HepG2 (cell line): ENCODE data around the gene CLDN7. TPM values are rescaled to one million over a fixed set of nuclear protein-coding genes. Genes with fewer than 3 reads are reported as not detected.

ENCODE experiments used
- ATAC-seq: fragments of 200-7000 bp; cut with Tn5 transposase; 3 replicates; pipeline ENCODE4 v1.9.1; 2020; ENCODE audit warnings: mild to moderate bottlenecking, moderate library complexity
- BruUV-seq: library from RNA; stranded (reverse); fragments of 400-500 nt; replicated peaks from 2 replicates; lab custom pipeline; 2021; lab: Mats Ljungman, UMichigan
- CTCF ChIA-PET: fragments of 300-600 bp; formaldehyde crosslinking; extraction: SDS; loops from one replicate; lab custom pipeline; 2021; ENCODE audit warnings: low total read pairs, inconsistent platforms, low intra/inter-chr PET ratio; lab: Yijun Ruan, JAX
- POLR2A ChIA-PET: fragments of 350-600 bp; sonication (Branson Sonifier 250); formaldehyde crosslinking; loops from one replicate; lab custom pipeline; 2020; ENCODE audit warnings: antibody characterized with exemption, inconsistent platforms; lab: Yijun Ruan, JAX
- DNase-seq: peaks from one replicate; pipeline ENCODE4 v3.0.0-alpha.2; 2015; ENCODE audit warnings: low spot score
- FAIRE-seq: peaks from 3 replicates; lab custom pipeline; 2011; peaks lifted over from hg19 to GRCh38; lab: Jason Lieb, UNC
- H2AFZ ChIP-seq: one replicate; pipeline ENCODE4 v1.6.1; 2011; ENCODE audit warnings: low read length, inconsistent platforms
- H3K27ac ChIP-seq: fragments of 300-600 bp; 3 replicates; pipeline ENCODE4 v1.8.0; 2011; ENCODE audit warnings: mixed run types, mild to moderate bottlenecking, mixed read lengths, low read length, inconsistent platforms; ENCODE audit not compliant: insufficient read depth; ENCODE audit errors: extremely low read length
- H3K27me3 ChIP-seq, 2 experiments: fragments of 200-600 bp in 1 of 2; 2 replicates in 1 of 2; 3 replicates in 1 of 2; pipeline versions ENCODE4 v1.6.0 to v1.8.0; 2011; ENCODE audit warnings: low read length in 2 of 2, mild to moderate bottlenecking in 2 of 2, moderate library complexity in 2 of 2, inconsistent platforms in 1 of 2; ENCODE audit not compliant: insufficient read depth in 2 of 2, control insufficient read depth in 1 of 2
- H3K36me3 ChIP-seq, 2 experiments: fragments of 200-600 bp in 1 of 2; replicated peaks in 1 of 2; 2 replicates in 1 of 2; 3 replicates in 1 of 2; pipeline versions ENCODE4 v1.5.1 to v1.8.0; 2011; ENCODE audit warnings: low read length in 2 of 2, inconsistent platforms in 1 of 2; ENCODE audit not compliant: insufficient read depth in 2 of 2, control insufficient read depth in 1 of 2
- H3K4me1 ChIP-seq: 2 replicates; pipeline ENCODE4 v1.5.1; 2012; ENCODE audit warnings: low read length, inconsistent platforms; ENCODE audit not compliant: insufficient read depth
- H3K4me2 ChIP-seq: 2 replicates; pipeline ENCODE4 v1.6.0; 2011; ENCODE audit warnings: low read depth, low read length, inconsistent platforms
- H3K4me3 ChIP-seq, 3 experiments: fragments of 200-600 bp in 1 of 3; sonication (generic), shearing (Covaris generic) in 1 of 3; replicated peaks in 1 of 3; 2 replicates each; pipeline ENCODE4 v1.5.1; 2011 to 2016; ENCODE audit warnings: low read length in 3 of 3, inconsistent platforms in 2 of 3, low read depth in 2 of 3, mild to moderate bottlenecking in 2 of 3, control low read depth in 1 of 3, mixed read lengths in 1 of 3; ENCODE audit not compliant: insufficient read depth in 1 of 3
- H3K79me2 ChIP-seq: one replicate; pipeline ENCODE4 v1.6.1; 2011; ENCODE audit warnings: low read length, inconsistent platforms; ENCODE audit not compliant: insufficient read depth
- H3K9ac ChIP-seq: 2 replicates; pipeline ENCODE4 v1.6.0; 2011; ENCODE audit warnings: mild to moderate bottlenecking, low read depth, low read length, inconsistent platforms; ENCODE audit not compliant: insufficient read depth
- H3K9me3 ChIP-seq: 2 replicates; pipeline ENCODE4 v1.5.1; 2012; ENCODE audit warnings: mild to moderate bottlenecking, low read length
- H4K20me1 ChIP-seq: 2 replicates; pipeline ENCODE4 v1.6.0; 2011; ENCODE audit warnings: inconsistent platforms, mild to moderate bottlenecking, low read length, moderate library complexity; ENCODE audit not compliant: insufficient read depth
- ASH2L ChIP-seq: fragments of 300-600, 200-600 bp; sonication (generic); IDR thresholded peaks from 2 replicates; pipeline ENCODE4 v1.7.0; 2017; ENCODE audit warnings: low read depth, mild to moderate bottlenecking, moderate library complexity, mixed read lengths, low read length; ENCODE audit not compliant: insufficient read length
- ATF1 ChIP-seq: IDR thresholded peaks from 2 replicates; pipeline ENCODE4 v1.6.1; 2016; ENCODE audit warnings: mild to moderate bottlenecking, control low read depth
- ATF3 ChIP-seq: sonication (generic); formaldehyde crosslinking; IDR thresholded peaks from 2 replicates; pipeline ENCODE4 v1.4.0; 2020; ENCODE audit warnings: missing genetic modification reagents
- DNMT1 ChIP-seq: sonication (generic); formaldehyde crosslinking; IDR thresholded peaks from 2 replicates; pipeline ENCODE4 v1.5.1; 2020; ENCODE audit warnings: mild to moderate bottlenecking, missing genetic modification reagents
- GFI1 ChIP-seq: sonication (generic); formaldehyde crosslinking; IDR thresholded peaks from 2 replicates; pipeline ENCODE4 v1.5.0; 2020; ENCODE audit warnings: missing genetic modification reagents, mild to moderate bottlenecking, borderline replicate concordance
- HNF4G ChIP-seq, 2 experiments: sonication (generic) in 1 of 2; formaldehyde crosslinking in 1 of 2; IDR thresholded peaks; 2 replicates each; pipeline versions ENCODE4 v1.4.0 to v1.6.1; 2011 to 2020; ENCODE audit warnings: borderline replicate concordance in 2 of 2, low read depth in 2 of 2, mild to moderate bottlenecking in 2 of 2, low read length in 1 of 2, missing genetic modification reagents in 1 of 2, moderate library complexity in 1 of 2
- KLF16 ChIP-seq, 2 experiments: sonication (generic) in 1 of 2; formaldehyde crosslinking in 1 of 2; IDR thresholded peaks; 2 replicates each; pipeline versions ENCODE4 v1.6.1 to v1.8.0; 2016 to 2023; ENCODE audit warnings: missing genetic modification reagents in 2 of 2, missing compliant biosample characterization in 1 of 2
- MATR3 ChIP-seq: sonication (generic); formaldehyde crosslinking; IDR thresholded peaks from 2 replicates; pipeline ENCODE4 v1.4.0; 2020; ENCODE audit warnings: missing genetic modification reagents
- NFE2 ChIP-seq: sonication (generic); formaldehyde crosslinking; IDR thresholded peaks from 2 replicates; pipeline ENCODE4 v1.4.0; 2020; ENCODE audit warnings: missing genetic modification reagents
- SKI ChIP-seq: fragments of 450-650 bp; IDR thresholded peaks from one replicate; pipeline ENCODE4 v1.6.1; 2018; ENCODE audit warnings: mild to moderate bottlenecking; ENCODE audit not compliant: partially characterized antibody
- SMAD1 ChIP-seq: sonication (generic); formaldehyde crosslinking; IDR thresholded peaks from 2 replicates; pipeline ENCODE4 v1.4.0; 2020; ENCODE audit warnings: missing genetic modification reagents, low read depth, mild to moderate bottlenecking, borderline replicate concordance
- SOX13 ChIP-seq, 3 experiments: fragments of 450-650 bp in 1 of 3; sonication (generic) in 1 of 3; formaldehyde crosslinking in 1 of 3; IDR thresholded peaks in 2 of 3; conservative IDR thresholded peaks in 1 of 3; 2 replicates each; pipeline versions ENCODE4 v1.5.0 to v1.6.1; 2016 to 2020; ENCODE audit warnings: antibody characterized with exemption in 1 of 3, mild to moderate bottlenecking in 1 of 3, missing compliant biosample characterization in 1 of 3, missing genetic modification reagents in 1 of 3, moderate library complexity in 1 of 3
- SPEN ChIP-seq: sonication (generic); formaldehyde crosslinking; IDR thresholded peaks from 2 replicates; pipeline ENCODE4 v1.5.1; 2020; ENCODE audit warnings: low read depth, mild to moderate bottlenecking, missing genetic modification reagents
- TAF1 ChIP-seq: sonication (generic); formaldehyde crosslinking; IDR thresholded peaks from 2 replicates; pipeline ENCODE4 v1.4.0; 2020; ENCODE audit warnings: missing genetic modification reagents
- ZNF274 ChIP-seq: sonication (generic); formaldehyde crosslinking; IDR thresholded peaks from 2 replicates; pipeline ENCODE4 v1.5.1; 2020; ENCODE audit warnings: mild to moderate bottlenecking, missing genetic modification reagents
- ZNF784 ChIP-seq: sonication (generic); formaldehyde crosslinking; IDR thresholded peaks from 2 replicates; pipeline ENCODE4 v1.5.1; 2020; ENCODE audit warnings: missing genetic modification reagents, mild to moderate bottlenecking, borderline replicate concordance
- WGBS: methylation state at CpG from one replicate; pipeline ENCODE4 v1.1.6; 2017; ENCODE audit warnings: low lambda C conversion rate; 5-methylcytosine and 5-hydroxymethylcytosine counted together
- in situ Hi-C: cut with HindIII; loops from 2 replicates; pipeline ENCODE4 v1.10.0; 2017; ENCODE audit warnings: low pct_unique_long_range_greater_than_20kb; ENCODE audit not compliant: extremely low pct_ligation_motif_present
- intact Hi-C: fragments of 100-400 bp; cut with micrococcal nuclease; formaldehyde crosslinking; loops from one replicate; pipeline ENCODE4 v1.10.0; 2022; ENCODE audit not compliant: unreplicated experiment
- polyA plus RNA-seq, 8 experiments: library from polyadenylated mRNA; depleted of rRNA in 3 of 8; stranded (reverse) in 7 of 8; unstranded in 1 of 8; fragments of >200 nt; fragmentation: Illumina TruSeq in 4 of 8; extraction: Trizol in 4 of 8; gene quantifications; 2 replicates each; pipeline versions ENCODE4 v1.2.1 to v1.2.3, GENCODE V29; 2011 to 2016; ENCODE audit warnings: low read depth in 4 of 8, missing spikeins in 1 of 8, mixed read lengths in 1 of 8; ENCODE audit not compliant: insufficient read depth in 1 of 8
- total RNA-seq, 5 experiments: library from RNA; depleted of rRNA; stranded (reverse); fragments of >200 nt; fragmentation: Illumina TruSeq; extraction: Trizol; gene quantifications; 2 replicates each; pipeline ENCODE4 v1.2.3, GENCODE V29; 2016; ENCODE audit warnings: low read depth in 1 of 5

The CLDN7 gene
- total and polyA plus RNA-seq, 2 of the 13 experiments (the other 11 are each of a cell fraction or from before 2014, with no cell fraction given) = not detected

- TF ChIP-seq HNF4G (IDR thresholded peaks at IDR 0.05; ENCODE audit: borderline replicate concordance, low read depth, low read length) (no peak), HNF4G (CRISPR knock-in tag; IDR thresholded peaks at IDR 0.05; ENCODE audit: borderline replicate concordance, low read depth) (no peak), ZNF784 (CRISPR knock-in tag) (no peak), ASH2L (no peak), TAF1 (no peak)
- TF ChIP-seq, all 625 proteins: peak for 0
Measured at GRCh38 chr17:7290685-7291084, 28.4 kb upstream of the CLDN7 start (continued).

- no peak overlapping the region for H2AFZ ChIP-seq
- ChIA-PET CTCF (no interaction called here), POLR2A (no interaction called here)
- peaks cover 0 to 1% of the 10 kb centered on the region in 2 experiments; a peak in 2 of 5 replicates for H3K36me3 ChIP-seq
- FAIRE-seq (no peak), ATAC-seq (no peak), DNase-seq (no peak)
- H3K4me2 ChIP-seq = no peak overlapping the region
- TF ChIP-seq ATF1 (CRISPR knock-in tag) (no peak), NFE2 (CRISPR knock-in tag) (no peak), SMAD1 (CRISPR knock-in tag) (no peak), DNMT1 (no peak), SKI (no peak), GFI1 (CRISPR knock-in tag) (no peak), KLF16 (CRISPR knock-in tag; IDR thresholded peaks at IDR 0.05) (no peak), ZNF274 (CRISPR knock-in tag) (no peak), MATR3 (no peak), ATF3 (CRISPR knock-in tag) (no peak), SOX13 (IDR thresholded peaks at IDR 0.05) (no peak), SOX13 (CRISPR knock-in tag; conservative IDR thresholded peaks at IDR 0.05 in 1 of 2, IDR thresholded peaks at IDR 0.05 in 1 of 2) (no peak), SPEN (CRISPR knock-in tag) (no peak), ASH2L (no peak)
- H3K27me3 ChIP-seq = peaks cover 0 to 11% of the 10 kb centered on the region in 2 experiments; a peak in 2 of 5 replicates
- H3K4me1 ChIP-seq = peaks cover 26% of the 10 kb centered on the region
- intact Hi-C loops = no loop called here
- no TSS peak for BruUV-seq
- H3K9ac ChIP-seq = no peak overlapping the region
- H3K27ac ChIP-seq = no peak overlapping the region
- H4K20me1 ChIP-seq = no peaks in the 10 kb centered on the region
- no peaks in the 10 kb centered on the region for H3K79me2 ChIP-seq
- H3K9me3 ChIP-seq = no peaks in the 10 kb centered on the region
- no peak overlapping the region for H3K4me3 ChIP-seq
- 77% methylated on average over 14 of the region's 19 CpGs for WGBS
- in situ Hi-C loops = no loop called here
Measured at GRCh38 chr17:7290166-7290565, 27.9 kb upstream of the CLDN7 start.
